HepG2 (cell line): Measurements from ENCODE around the gene VMO1. TPM values are rescaled to one million over a fixed set of nuclear protein-coding genes. Genes with fewer than 3 reads are reported as not detected.
A peak's percentile ranks its signal among the peaks of the same experiment; 100 is the strongest.

Experiments used
- IKZF1 ChIP-seq: fragments of 450-650 bp; IDR thresholded peaks from 2 replicates; pipeline ENCODE4 v1.7.1; 2016
- IRX3 ChIP-seq: sonication (generic); formaldehyde crosslinking; IDR thresholded peaks from 2 replicates; pipeline ENCODE4 v1.8.1; 2023; ENCODE audit warnings: mild to moderate bottlenecking, low read depth, missing genetic modification reagents, borderline replicate concordance
- KLF9 ChIP-seq: IDR thresholded peaks from 2 replicates; pipeline ENCODE4 v1.6.1; 2016; ENCODE audit warnings: low read depth
- KMT2B ChIP-seq: IDR thresholded peaks from 2 replicates; pipeline ENCODE4 v1.6.1; 2016; ENCODE audit warnings: missing genetic modification reagents, missing compliant biosample characterization
- NAIF1 ChIP-seq: sonication (generic); formaldehyde crosslinking; IDR thresholded peaks from 2 replicates; pipeline ENCODE4 v1.5.0; 2020; ENCODE audit warnings: mild to moderate bottlenecking, missing genetic modification reagents, borderline replicate concordance
- NR1H2 ChIP-seq: sonication (generic); formaldehyde crosslinking; IDR thresholded peaks from 2 replicates; pipeline ENCODE4 v1.8.1; 2022; ENCODE audit warnings: low read depth, missing genetic modification reagents, borderline replicate concordance
- U2AF1 ChIP-seq: fragments of 200-400 bp; formaldehyde crosslinking; optimal IDR thresholded peaks from 2 replicates; pipeline ENCODE3; 2017; ENCODE audit warnings: mild to moderate bottlenecking, low read depth, low read length
- ZBTB7A ChIP-seq: sonication (generic); formaldehyde crosslinking; IDR thresholded peaks from 2 replicates; pipeline ENCODE4 v1.8.0; 2022; ENCODE audit warnings: mild to moderate bottlenecking, missing genetic modification reagents
- ZNF12 ChIP-seq: sonication (generic); formaldehyde crosslinking; IDR thresholded peaks from 2 replicates; pipeline ENCODE4 v1.5.0; 2020; ENCODE audit warnings: missing genetic modification reagents
- ZNF589 ChIP-seq: sonication (generic); formaldehyde crosslinking; conservative IDR thresholded peaks from 2 replicates; pipeline ENCODE4 v1.8.0; 2022; ENCODE audit warnings: mild to moderate bottlenecking, moderate library complexity, missing genetic modification reagents
- ZNF788 ChIP-seq: sonication (generic); formaldehyde crosslinking; IDR thresholded peaks from 2 replicates; pipeline ENCODE4 v1.5.0; 2020; ENCODE audit warnings: mild to moderate bottlenecking, missing genetic modification reagents, borderline replicate concordance
- polyA plus RNA-seq, 8 experiments: library from polyadenylated mRNA; depleted of rRNA in 3 of 8; stranded (reverse) in 7 of 8; unstranded in 1 of 8; fragments of >200 nt; fragmentation: Illumina TruSeq in 4 of 8; extraction: Trizol in 4 of 8; gene quantifications; 2 replicates each; pipeline versions ENCODE4 v1.2.1 to v1.2.3, GENCODE V29; 2011 to 2016; ENCODE audit warnings: low read depth in 4 of 8, missing spikeins in 1 of 8, mixed read lengths in 1 of 8; ENCODE audit not compliant: insufficient read depth in 1 of 8
- total RNA-seq, 5 experiments: library from RNA; depleted of rRNA; stranded (reverse); fragments of >200 nt; fragmentation: Illumina TruSeq; extraction: Trizol; gene quantifications; 2 replicates each; pipeline ENCODE4 v1.2.3, GENCODE V29; 2016; ENCODE audit warnings: low read depth in 1 of 5
- TF ChIP-seq, protein P1 (sequence below): sonication (generic); formaldehyde crosslinking; IDR thresholded peaks from 2 replicates; pipeline ENCODE4 v1.4.0; 2020; ENCODE audit warnings: missing genetic modification reagents, borderline replicate concordance
- TF ChIP-seq, protein P2 (sequence below): sonication (generic); formaldehyde crosslinking; IDR thresholded peaks from one replicate; pipeline ENCODE4 v1.5.1; 2020; ENCODE audit warnings: mild to moderate bottlenecking, missing genetic modification reagents; ENCODE audit errors: not compliant biosample characterization

Gene VMO1
- total and polyA plus RNA-seq, 2 of the 13 experiments (the other 11 are each of a cell fraction or from before 2014, with no cell fraction given): not detected

DNA sequence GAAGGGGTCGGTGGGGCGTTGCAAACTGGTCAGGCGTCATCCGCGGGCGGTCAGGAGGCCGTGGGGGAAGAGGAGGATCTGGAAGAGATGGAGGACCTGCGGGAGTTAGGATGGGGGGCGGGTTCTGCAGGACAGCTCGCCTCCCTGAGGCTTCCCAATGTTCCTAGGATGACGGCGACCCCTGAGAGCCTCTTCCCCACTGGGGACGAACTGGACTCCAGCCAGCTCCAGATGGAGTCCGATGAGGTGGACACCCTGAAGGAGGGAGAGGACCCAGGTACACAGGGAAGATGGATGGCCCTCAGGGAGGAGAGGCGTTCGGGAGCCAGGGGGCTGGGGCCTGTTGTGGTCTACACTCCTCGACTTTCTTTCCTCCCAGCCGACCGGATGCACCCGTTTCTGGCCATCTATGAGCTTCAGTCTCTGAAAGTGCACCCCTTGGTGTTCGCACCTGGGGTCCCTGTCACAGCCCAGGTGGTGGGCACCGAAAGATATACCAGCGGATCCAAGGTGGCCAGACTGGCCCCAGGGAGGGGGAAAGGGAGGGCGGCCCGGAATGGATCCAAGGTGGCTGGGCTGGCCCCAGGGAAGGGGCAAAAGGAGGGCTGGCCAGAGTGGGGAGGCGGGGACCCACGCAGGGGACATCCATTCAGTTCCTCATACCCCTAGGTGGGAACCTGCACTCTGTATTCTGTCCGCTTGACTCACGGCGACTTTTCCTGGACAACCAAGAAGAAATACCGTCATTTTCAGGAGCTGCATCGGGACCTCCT lies 21.6 kb upstream of the VMO1 start (continued):
- TF ChIP-seq, protein P1, sequence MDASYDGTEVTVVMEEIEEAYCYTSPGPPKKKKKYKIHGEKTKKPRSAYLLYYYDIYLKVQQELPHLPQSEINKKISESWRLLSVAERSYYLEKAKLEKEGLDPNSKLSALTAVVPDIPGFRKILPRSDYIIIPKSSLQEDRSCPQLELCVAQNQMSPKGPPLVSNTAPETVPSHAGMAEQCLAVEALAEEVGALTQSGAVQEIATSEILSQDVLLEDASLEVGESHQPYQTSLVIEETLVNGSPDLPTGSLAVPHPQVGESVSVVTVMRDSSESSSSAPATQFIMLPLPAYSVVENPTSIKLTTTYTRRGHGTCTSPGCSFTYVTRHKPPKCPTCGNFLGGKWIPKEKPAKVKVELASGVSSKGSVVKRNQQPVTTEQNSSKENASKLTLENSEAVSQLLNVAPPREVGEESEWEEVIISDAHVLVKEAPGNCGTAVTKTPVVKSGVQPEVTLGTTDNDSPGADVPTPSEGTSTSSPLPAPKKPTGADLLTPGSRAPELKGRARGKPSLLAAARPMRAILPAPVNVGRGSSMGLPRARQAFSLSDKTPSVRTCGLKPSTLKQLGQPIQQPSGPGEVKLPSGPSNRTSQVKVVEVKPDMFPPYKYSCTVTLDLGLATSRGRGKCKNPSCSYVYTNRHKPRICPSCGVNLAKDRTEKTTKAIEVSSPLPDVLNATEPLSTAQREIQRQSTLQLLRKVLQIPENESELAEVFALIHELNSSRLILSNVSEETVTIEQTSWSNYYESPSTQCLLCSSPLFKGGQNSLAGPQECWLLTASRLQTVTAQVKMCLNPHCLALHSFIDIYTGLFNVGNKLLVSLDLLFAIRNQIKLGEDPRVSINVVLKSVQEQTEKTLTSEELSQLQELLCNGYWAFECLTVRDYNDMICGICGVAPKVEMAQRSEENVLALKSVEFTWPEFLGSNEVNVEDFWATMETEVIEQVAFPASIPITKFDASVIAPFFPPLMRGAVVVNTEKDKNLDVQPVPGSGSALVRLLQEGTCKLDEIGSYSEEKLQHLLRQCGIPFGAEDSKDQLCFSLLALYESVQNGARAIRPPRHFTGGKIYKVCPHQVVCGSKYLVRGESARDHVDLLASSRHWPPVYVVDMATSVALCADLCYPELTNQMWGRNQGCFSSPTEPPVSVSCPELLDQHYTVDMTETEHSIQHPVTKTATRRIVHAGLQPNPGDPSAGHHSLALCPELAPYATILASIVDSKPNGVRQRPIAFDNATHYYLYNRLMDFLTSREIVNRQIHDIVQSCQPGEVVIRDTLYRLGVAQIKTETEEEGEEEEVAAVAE (CRISPR knock-in tag): no peak
- no peak for TF ChIP-seq ZBTB7A (CRISPR knock-in tag)
- no peak for TF ChIP-seq ZNF589
- TF ChIP-seq, protein P2, sequence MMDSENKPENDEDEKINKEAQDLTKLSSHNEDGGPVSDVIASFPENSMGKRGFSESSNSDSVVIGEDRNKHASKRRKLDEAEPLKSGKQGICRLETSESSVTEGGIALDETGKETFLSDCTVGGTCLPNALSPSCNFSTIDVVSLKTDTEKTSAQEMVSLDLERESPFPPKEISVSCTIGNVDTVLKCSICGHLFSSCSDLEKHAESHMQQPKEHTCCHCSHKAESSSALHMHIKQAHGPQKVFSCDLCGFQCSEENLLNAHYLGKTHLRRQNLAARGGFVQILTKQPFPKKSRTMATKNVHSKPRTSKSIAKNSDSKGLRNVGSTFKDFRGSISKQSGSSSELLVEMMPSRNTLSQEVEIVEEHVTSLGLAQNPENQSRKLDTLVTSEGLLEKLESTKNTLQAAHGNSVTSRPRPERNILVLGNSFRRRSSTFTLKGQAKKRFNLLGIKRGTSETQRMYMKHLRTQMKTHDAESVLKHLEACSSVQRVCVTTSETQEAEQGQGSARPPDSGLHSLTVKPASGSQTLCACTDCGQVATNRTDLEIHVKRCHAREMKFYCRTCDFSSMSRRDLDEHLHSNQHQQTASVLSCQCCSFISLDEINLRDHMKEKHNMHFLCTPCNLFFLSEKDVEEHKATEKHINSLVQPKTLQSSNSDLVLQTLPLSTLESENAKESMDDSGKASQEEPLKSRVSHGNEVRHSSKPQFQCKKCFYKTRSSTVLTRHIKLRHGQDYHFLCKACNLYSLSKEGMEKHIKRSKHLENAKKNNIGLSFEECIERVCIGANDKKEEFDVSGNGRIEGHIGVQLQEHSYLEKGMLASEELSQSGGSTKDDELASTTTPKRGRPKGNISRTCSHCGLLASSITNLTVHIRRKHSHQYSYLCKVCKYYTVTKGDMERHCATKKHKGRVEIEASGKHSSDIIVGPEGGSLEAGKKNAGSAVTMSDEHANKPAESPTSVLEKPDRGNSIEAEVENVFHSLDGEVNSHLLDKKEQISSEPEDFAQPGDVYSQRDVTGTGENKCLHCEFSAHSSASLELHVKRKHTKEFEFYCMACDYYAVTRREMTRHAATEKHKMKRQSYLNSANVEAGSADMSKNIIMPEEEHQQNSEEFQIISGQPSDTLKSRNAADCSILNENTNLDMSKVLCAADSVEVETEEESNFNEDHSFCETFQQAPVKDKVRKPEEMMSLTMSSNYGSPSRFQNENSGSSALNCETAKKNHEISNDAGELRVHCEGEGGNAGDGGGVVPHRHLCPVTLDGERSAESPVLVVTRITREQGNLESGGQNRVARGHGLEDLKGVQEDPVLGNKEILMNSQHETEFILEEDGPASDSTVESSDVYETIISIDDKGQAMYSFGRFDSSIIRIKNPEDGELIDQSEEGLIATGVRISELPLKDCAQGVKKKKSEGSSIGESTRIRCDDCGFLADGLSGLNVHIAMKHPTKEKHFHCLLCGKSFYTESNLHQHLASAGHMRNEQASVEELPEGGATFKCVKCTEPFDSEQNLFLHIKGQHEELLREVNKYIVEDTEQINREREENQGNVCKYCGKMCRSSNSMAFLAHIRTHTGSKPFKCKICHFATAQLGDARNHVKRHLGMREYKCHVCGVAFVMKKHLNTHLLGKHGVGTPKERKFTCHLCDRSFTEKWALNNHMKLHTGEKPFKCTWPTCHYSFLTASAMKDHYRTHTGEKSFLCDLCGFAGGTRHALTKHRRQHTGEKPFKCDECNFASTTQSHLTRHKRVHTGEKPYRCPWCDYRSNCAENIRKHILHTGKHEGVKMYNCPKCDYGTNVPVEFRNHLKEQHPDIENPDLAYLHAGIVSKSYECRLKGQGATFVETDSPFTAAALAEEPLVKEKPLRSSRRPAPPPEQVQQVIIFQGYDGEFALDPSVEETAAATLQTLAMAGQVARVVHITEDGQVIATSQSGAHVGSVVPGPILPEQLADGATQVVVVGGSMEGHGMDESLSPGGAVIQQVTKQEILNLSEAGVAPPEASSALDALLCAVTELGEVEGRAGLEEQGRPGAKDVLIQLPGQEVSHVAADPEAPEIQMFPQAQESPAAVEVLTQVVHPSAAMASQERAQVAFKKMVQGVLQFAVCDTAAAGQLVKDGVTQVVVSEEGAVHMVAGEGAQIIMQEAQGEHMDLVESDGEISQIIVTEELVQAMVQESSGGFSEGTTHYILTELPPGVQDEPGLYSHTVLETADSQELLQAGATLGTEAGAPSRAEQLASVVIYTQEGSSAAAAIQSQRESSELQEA: peak; percentile 12
- TF ChIP-seq U2AF1: no peak
- TF ChIP-seq ZNF788: 0 out of 2 replicates have a peak, but pooled peaks have one; percentile 29
- TF ChIP-seq KMT2B (CRISPR knock-in tag): no peak
- TF ChIP-seq KLF9 (CRISPR knock-in tag): no peak
- TF ChIP-seq NR1H2 (CRISPR knock-in tag): no peak
- TF ChIP-seq IRX3 (CRISPR knock-in tag): no peak
- no peak for TF ChIP-seq IKZF1
- no peak for TF ChIP-seq NAIF1 (CRISPR knock-in tag)
- no peak for TF ChIP-seq ZNF12
